ENCODE measurements around the gene FOXK2.
A peak's percentile ranks its signal among the peaks of the same experiment; 100 is the strongest.

Gene FOXK2

DNA sequence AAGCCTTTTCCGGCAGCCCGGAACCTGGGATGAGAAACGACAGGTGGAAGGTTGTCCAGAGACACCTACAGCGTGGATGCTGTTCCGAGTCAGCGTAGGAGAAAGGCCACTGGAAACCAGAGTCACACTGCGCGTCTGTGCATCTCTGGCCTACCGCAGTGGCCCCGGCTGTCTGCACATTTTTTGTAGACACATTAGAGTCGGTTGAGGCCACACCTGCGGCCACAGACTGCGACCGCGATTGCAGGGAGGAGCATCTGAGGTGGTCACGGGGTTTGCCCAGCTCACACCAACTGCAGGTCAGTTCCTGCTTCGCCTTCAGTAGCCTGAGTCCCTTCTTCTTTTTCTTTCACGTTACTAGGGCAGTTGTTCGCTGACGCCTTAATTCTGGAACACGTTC, 76.4 kb downstream of the FOXK2 start:
- H3K27ac Mint-ChIP-seq = no peak overlapping the region
- no peaks in the 10 kb centered on the region for H3K36me3 Mint-ChIP-seq
- no peak overlapping the region for H3K4me3 Mint-ChIP-seq

GRCh38 chr17:82596296-82596695, 76.8 kb downstream of the FOXK2 start:
- H3K4me1 Mint-ChIP-seq (ENCODE audit: low read depth) = peaks cover 36% of the 10 kb centered on the region
- no peaks in the 10 kb centered on the region for H3K9me3 Mint-ChIP-seq (ENCODE audit: low read depth)
- no peaks in the 10 kb centered on the region for H3K27me3 Mint-ChIP-seq
- no peak overlapping the region for H3K27ac Mint-ChIP-seq
- H3K4me3 Mint-ChIP-seq = no peak overlapping the region
- H3K36me3 Mint-ChIP-seq = no peaks in the 10 kb centered on the region

More for the DNA sequence above, 76.4 kb downstream of the FOXK2 start:
- peaks cover 36% of the 10 kb centered on the region for H3K4me1 Mint-ChIP-seq (ENCODE audit: low read depth)
- no peaks in the 10 kb centered on the region for H3K27me3 Mint-ChIP-seq
- no peaks in the 10 kb centered on the region for H3K9me3 Mint-ChIP-seq (ENCODE audit: low read depth)

DNA sequence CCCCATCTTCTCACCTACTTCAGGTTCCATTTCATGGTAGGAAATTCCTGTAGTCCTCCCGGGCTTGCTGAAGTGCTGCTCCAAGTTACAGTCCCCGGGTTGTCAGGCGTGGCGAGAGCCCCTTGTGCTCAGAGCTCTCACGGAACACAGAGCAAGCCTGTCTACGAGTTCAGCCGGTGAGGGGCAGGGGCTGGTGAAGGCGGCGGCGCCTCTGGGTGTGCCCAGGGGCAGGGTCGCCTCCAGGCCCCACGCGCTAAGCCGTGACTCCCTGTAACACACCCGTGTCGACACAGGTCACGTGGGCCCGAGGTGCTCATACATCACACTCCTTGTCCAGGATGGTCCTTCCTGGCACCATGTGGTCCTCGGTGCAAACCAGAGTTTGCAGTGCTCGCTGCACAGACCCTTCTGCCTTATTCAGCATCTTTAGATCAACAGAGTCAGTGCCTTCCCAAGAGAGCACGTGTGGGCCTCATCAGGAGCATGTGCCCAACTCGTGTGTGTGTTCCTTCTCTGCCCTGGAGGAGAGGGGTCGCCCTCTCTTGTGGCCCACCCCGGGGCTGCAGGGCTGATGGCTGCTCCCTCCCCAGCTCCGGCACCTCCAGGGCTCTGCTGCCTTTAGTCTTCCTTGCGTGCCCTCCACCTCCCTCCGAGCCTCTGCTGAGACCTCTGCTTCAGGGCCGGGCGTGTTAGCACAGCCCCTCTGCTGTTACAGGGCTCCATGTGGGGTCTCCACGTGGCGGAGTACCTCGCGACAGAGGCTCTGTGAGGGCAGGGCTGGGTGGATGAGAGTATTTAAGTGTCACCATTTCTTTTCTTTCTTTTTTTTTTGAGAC, 77.5 kb downstream of the FOXK2 start:
- no peaks in the 10 kb centered on the region for H3K36me3 Mint-ChIP-seq
- H3K27ac Mint-ChIP-seq = no peak overlapping the region
- H3K4me1 Mint-ChIP-seq (ENCODE audit: low read depth) = peaks cover 32% of the 10 kb centered on the region
- H3K4me3 Mint-ChIP-seq = no peak overlapping the region
- H3K27me3 Mint-ChIP-seq = no peaks in the 10 kb centered on the region
- H3K9me3 Mint-ChIP-seq (ENCODE audit: low read depth) = no peaks in the 10 kb centered on the region

DNA sequence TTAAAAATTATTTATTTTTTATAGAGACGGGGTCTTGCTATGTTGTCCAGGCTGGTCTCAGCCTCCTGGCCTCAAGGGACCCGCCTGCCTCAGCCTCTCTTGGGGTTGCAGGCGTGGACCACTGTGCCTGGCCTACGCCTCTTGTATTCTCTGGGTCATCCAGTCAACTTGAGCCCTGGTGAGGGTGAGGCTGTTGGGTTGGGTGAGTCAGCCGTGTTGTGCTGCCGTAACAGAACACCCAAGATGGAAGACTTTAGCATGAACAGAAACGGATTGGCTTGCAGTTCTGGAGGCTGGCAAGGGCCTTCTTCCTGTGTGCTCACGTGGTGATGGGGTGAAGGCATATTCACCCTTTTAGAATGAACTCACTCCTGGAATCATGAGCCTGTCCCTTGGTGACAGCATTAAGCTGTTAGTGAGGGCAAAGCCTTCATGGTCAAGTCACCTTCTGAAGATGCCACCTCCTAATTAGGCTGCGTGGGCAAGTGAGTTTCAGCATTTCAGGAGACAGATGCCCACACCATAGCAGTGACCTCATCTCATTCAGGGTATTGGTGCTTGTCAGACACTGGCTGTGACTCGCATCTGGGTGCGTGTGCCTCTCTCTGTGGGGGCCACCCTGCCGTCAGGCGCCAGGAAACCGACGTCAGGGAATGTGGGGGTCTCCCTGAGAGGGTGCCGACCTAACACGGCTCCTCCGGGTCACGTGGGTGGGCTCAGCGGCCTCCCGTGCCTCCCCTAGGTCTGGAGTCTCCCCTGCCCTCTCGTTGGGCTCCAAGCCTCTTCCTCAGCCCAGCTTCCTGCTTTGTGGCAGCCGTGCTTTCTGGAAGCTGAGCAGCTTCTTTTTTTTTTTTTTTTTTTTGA, 79.0 kb downstream of the FOXK2 start:
- Mint-ChIP-seq H3K27ac (no peak overlapping the region), H3K36me3 (peaks cover 2% of the 10 kb centered on the region), H3K9me3 (ENCODE audit: low read depth) (no peaks in the 10 kb centered on the region), H3K4me3 (no peak overlapping the region), H3K4me1 (ENCODE audit: low read depth) (peaks cover 23% of the 10 kb centered on the region), H3K27me3 (no peaks in the 10 kb centered on the region)

GRCh38 chr17:82599674-82600661, 80.4 kb downstream of the FOXK2 start:
- Mint-ChIP-seq H3K27ac (no peak overlapping the region), H3K36me3 (peaks cover 2% of the 10 kb centered on the region), H3K4me1 (ENCODE audit: low read depth) (peaks cover 16% of the 10 kb centered on the region), H3K9me3 (ENCODE audit: low read depth) (no peaks in the 10 kb centered on the region), H3K27me3 (no peaks in the 10 kb centered on the region), H3K4me3 (no peak overlapping the region)

DNA sequence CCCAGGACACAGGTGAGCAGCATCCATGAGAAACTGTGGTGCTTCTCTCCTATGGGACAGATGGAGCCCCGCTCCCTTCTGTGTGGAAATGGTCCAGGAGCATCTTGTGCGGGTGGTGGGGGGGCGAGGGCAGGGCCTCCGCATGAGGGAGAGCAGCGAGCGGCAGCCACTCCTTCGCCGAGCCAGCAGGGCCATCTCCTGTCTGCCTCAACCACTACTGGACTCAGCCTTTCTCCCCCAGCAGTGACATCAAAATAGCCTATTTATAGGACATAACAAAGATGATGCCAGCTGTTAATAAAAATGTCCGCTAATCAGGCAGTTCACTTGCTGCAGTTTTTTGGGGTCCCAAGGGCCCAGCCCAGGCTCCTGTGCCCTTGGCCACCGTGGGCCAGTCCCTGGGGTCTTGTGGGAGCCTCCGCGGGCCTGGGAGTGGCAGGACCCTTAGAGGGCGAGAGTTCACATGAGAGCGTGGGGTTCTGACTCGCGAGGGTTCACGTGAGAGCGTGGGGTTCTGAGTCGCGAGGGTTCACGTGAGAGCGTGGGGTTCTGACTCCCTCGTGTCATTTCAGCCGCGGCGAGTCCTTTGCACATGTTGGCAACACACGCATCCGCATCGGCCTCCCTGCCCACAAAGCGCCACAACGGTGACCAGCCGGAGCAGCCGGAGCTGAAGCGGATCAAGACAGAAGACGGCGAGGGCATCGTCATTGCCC, 81.4 kb downstream of the FOXK2 start:
- Mint-ChIP-seq H3K36me3 (peaks cover 2% of the 10 kb centered on the region), H3K9me3 (ENCODE audit: low read depth) (no peaks in the 10 kb centered on the region), H3K4me1 (ENCODE audit: low read depth) (peaks cover 11% of the 10 kb centered on the region), H3K4me3 (no peak overlapping the region), H3K27ac (no peak overlapping the region), H3K27me3 (no peaks in the 10 kb centered on the region)

GRCh38 chr17:82601447-82602000, 82.0 kb downstream of the FOXK2 start:
- Mint-ChIP-seq H3K27me3 (no peaks in the 10 kb centered on the region), H3K4me1 (ENCODE audit: low read depth) (peaks cover 11% of the 10 kb centered on the region), H3K36me3 (peaks cover 2% of the 10 kb centered on the region), H3K27ac (no peak overlapping the region), H3K9me3 (ENCODE audit: low read depth) (no peaks in the 10 kb centered on the region), H3K4me3 (no peak overlapping the region)

DNA sequence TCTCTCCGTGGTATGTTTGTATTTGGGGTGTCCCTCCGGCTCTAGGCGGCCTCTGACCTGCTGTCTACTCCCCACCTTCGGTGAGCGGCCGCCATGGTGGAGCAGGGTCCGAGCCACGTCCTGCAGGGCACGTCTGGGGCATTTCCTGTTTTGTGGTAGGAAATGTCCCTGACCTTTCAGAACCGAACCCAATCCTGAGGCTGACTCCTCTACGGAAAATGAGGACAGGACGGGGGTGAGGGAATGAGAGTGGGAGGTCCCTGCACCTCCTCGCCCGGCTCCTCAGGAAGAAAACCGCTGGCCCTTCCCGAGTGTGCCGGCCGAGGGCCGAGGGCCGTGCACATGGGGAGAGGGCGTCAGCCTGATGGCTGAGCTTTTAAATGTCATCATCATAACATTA, 83.0 kb downstream of the FOXK2 start:
- Mint-ChIP-seq H3K9me3 (ENCODE audit: low read depth) (no peaks in the 10 kb centered on the region), H3K4me3 (no peak overlapping the region), H3K27ac (no peak overlapping the region), H3K36me3 (peaks cover 2% of the 10 kb centered on the region), H3K27me3 (no peaks in the 10 kb centered on the region), H3K4me1 (ENCODE audit: low read depth) (peaks cover 12% of the 10 kb centered on the region)

DNA sequence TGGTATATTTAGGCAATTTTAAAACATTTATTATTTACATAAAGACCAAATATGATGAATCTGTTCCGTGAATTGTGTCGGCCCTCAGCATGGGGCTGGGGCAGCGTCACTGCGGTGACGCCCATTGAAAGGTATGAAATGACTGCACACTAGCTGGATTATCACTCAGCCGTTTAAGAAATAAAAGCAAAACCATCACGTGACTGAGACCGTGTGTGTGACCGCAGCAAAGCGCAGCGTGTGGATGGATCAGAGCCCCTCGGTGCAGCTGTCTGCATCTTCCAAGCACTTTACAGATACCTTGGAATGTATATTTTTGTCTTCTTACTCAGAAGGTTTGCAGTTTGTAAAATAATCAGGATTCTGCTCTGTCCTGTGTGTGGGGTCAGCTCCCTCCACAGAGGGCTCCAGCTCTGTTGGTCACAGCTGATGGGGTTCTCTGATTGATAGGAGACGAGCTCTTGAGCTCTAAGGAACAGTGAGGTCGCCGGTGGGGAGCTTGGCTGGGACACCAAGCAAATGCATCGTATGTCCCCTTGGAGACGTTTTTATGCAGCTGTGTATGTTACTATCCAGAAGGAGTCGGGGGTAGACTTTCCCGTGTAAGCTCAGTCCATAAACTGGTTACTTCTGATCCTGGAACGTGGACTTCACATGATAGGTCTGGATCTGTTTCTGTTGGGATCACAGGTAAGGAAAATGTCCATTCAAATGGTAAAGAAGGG, 83.6 kb downstream of the FOXK2 start:
- Mint-ChIP-seq H3K4me3 (no peak overlapping the region), H3K36me3 (peaks cover 2% of the 10 kb centered on the region), H3K27me3 (no peaks in the 10 kb centered on the region), H3K9me3 (ENCODE audit: low read depth) (no peaks in the 10 kb centered on the region), H3K27ac (no peak overlapping the region), H3K4me1 (ENCODE audit: low read depth) (peaks cover 12% of the 10 kb centered on the region)

GRCh38 chr17:82603981-82604448, 84.5 kb downstream of the FOXK2 start:
- peak overlapping the region; percentile 54 for H3K27ac Mint-ChIP-seq
- H3K36me3 Mint-ChIP-seq = peaks cover 2% of the 10 kb centered on the region
- H3K4me3 Mint-ChIP-seq = peak overlapping the region; percentile 50
- H3K27me3 Mint-ChIP-seq = no peaks in the 10 kb centered on the region
- H3K4me1 Mint-ChIP-seq (ENCODE audit: low read depth) = peaks cover 12% of the 10 kb centered on the region
- no peaks in the 10 kb centered on the region for H3K9me3 Mint-ChIP-seq (ENCODE audit: low read depth)

GRCh38 chr17:82604532-82604931, 85.0 kb downstream of the FOXK2 start:
- Mint-ChIP-seq H3K27me3 (no peaks in the 10 kb centered on the region), H3K27ac (no peak overlapping the region), H3K36me3 (peaks cover 2% of the 10 kb centered on the region), H3K4me1 (ENCODE audit: low read depth) (peaks cover 12% of the 10 kb centered on the region), H3K9me3 (ENCODE audit: low read depth) (no peaks in the 10 kb centered on the region), H3K4me3 (no peak overlapping the region)

DNA sequence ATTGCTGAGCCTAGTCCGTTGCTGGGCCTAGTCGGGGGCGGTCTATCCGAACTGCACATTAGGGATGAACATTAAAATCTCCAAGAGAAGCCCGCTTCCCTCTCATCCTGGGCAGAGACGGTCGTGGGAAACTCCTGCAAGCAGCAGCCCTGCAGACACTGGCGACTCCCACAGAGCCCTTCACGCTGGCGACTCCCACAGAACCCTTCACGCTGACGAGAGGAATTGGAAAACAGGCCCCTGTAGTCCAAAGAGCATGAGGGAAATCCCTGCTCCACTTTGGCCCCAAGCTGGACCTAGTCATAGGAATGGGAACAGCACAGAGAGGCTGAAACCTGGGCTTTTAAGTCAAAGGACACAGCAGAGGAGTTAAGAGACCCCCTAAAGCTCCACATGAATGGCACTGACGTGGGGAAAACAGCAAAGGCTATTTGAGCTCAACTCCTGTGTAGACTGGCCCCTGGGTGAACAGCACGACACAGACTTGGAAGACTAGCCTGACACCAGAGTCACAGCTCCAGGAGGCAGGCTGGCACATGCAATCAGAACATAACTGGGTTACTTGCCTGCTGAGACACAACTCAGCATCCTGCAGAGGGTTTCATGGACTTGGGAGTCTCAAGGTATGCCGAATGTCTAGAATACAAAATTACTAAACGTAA, 86.5 kb downstream of the FOXK2 start:
- no peak overlapping the region for H3K27ac Mint-ChIP-seq
- H3K4me3 Mint-ChIP-seq = no peak overlapping the region
- H3K9me3 Mint-ChIP-seq (ENCODE audit: low read depth) = no peaks in the 10 kb centered on the region
- H3K4me1 Mint-ChIP-seq (ENCODE audit: low read depth) = peaks cover 12% of the 10 kb centered on the region
- H3K27me3 Mint-ChIP-seq = no peaks in the 10 kb centered on the region
- peaks cover 2% of the 10 kb centered on the region for H3K36me3 Mint-ChIP-seq

- no peaks in the 10 kb centered on the region for H3K27me3 Mint-ChIP-seq
- peaks cover 8% of the 10 kb centered on the region for H3K4me1 Mint-ChIP-seq (ENCODE audit: low read depth)
- H3K27ac Mint-ChIP-seq = peak overlapping the region; percentile 54
- no peaks in the 10 kb centered on the region for H3K9me3 Mint-ChIP-seq (ENCODE audit: low read depth)
- no peak overlapping the region for H3K4me3 Mint-ChIP-seq
- no peaks in the 10 kb centered on the region for H3K36me3 Mint-ChIP-seq
Measured at GRCh38 chr17:82608816-82609215, 89.3 kb downstream of the FOXK2 start.

All from activated naive CD8-positive, alpha-beta T cell (primary cell).